ENCODE results near the gene SIGLEC15.
"Not testable (repeated sequence)": the region's sequence is repeated elsewhere in the genome, so short reads cannot be mapped to it uniquely, and the experiment has no call there.

DNA sequence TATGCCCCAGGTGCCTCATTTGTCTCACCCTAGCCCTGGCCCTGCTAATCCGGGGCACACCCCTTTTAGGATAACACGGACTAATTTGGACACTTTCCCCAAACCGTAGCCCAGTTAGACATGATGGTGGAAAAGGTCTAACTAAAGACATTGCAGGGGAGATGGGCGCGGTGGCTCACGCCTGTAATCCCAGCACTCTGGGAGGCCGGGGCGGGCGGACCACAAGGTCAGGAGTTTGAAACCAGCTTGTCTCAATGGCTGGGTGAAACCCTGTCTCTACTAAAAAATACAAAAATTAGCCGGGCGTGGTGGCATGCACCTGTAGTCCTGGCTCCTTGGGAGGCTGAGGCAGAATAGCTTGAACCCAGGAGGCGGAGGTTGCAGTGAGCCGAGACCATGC lies 23.2 kb downstream of the SIGLEC15 start:
- not testable (repeated sequence) for TF ChIP-seq CTCF (conservative IDR thresholded peaks at IDR 0.05; ENCODE audit: low read length); EZH2phosphoT487 (IDR thresholded peaks at IDR 0.05; ENCODE audit: borderline replicate concordance, low read depth, low read length)
